HG03378 (cell line): ENCODE measurements around the gene ASTN2.

Experiments
- ATAC-seq: cut with Tn5 transposase; IDR thresholded peaks from one replicate; pipeline ENCODE4 v1.9.1; 2021; ENCODE audit warnings: mild to moderate bottlenecking, moderate library complexity; ENCODE audit not compliant: unreplicated experiment

ASTN2 gene

GRCh38 chr9:117414906-117415331, at the start of gene ASTN2:
Gene ASTN2 (minus strand): TSS chr9:117415057. CDS start chr9:117414938, 119 bp downstream.
- ATAC-seq, result no peak

- no peak for ATAC-seq
These were observed 48.0 kb upstream of the ASTN2 start for GRCh38 chr9:117462861-117463260.

- no peak for ATAC-seq
These were observed 46.5 kb upstream of the ASTN2 start for GRCh38 chr9:117461386-117461785.

GRCh38 chr9:117460743-117461142, 45.9 kb upstream of the ASTN2 start:
- ATAC-seq, result no peak

GRCh38 chr9:117459913-117460312, 45.1 kb upstream of the ASTN2 start:
- no peak for ATAC-seq

GRCh38 chr9:117458066-117458465, 43.2 kb upstream of the ASTN2 start:
- no peak for ATAC-seq

- no peak for ATAC-seq
These were observed 39.9 kb upstream of the ASTN2 start for GRCh38 chr9:117454711-117455110.

- no peak for ATAC-seq
These were observed 38.9 kb upstream of the ASTN2 start for GRCh38 chr9:117453737-117454136.

GRCh38 chr9:117451311-117451710, 36.5 kb upstream of the ASTN2 start:
- ATAC-seq, result no peak

- ATAC-seq, result no peak
These were observed 33.2 kb upstream of the ASTN2 start for GRCh38 chr9:117448066-117448465.

- no peak for ATAC-seq
These were observed 30.8 kb upstream of the ASTN2 start for GRCh38 chr9:117445631-117446030.

- no peak for ATAC-seq
These were observed 29.6 kb upstream of the ASTN2 start for GRCh38 chr9:117444501-117444900.

GRCh38 chr9:117437283-117437682, 22.4 kb upstream of the ASTN2 start:
- no peak for ATAC-seq

- no peak for ATAC-seq
These were observed 20.9 kb upstream of the ASTN2 start for GRCh38 chr9:117435630-117436261.

- ATAC-seq, result no peak
These were observed 19.7 kb upstream of the ASTN2 start for GRCh38 chr9:117434566-117434965.

- no peak for ATAC-seq
These were observed 16.0 kb upstream of the ASTN2 start for GRCh38 chr9:117430813-117431212.

- ATAC-seq, result no peak
These were observed 12.6 kb upstream of the ASTN2 start for GRCh38 chr9:117427357-117427913.

- no peak for ATAC-seq
These were observed 10.7 kb upstream of the ASTN2 start for GRCh38 chr9:117425566-117425965.

- ATAC-seq, result no peak
These were observed 9.4 kb upstream of the ASTN2 start for GRCh38 chr9:117424291-117424690.

- ATAC-seq, result no peak
These were observed 3.3 kb upstream of the ASTN2 start for GRCh38 chr9:117418111-117418510.

- no peak for ATAC-seq
These were observed 2.0 kb upstream of the ASTN2 start for GRCh38 chr9:117416856-117417255.

GRCh38 chr9:117415358-117415914, 579 bp upstream of the ASTN2 start:
- no peak for ATAC-seq
